ENCODE measurements around the gene PSME4. TPM values are rescaled to one million over a fixed set of nuclear protein-coding genes. Genes with fewer than 3 reads are reported as not detected.

The PSME4 gene
- total and polyA plus RNA-seq, 4 donors = 15.4 to 52.8 (median 28.4) TPM

DNA sequence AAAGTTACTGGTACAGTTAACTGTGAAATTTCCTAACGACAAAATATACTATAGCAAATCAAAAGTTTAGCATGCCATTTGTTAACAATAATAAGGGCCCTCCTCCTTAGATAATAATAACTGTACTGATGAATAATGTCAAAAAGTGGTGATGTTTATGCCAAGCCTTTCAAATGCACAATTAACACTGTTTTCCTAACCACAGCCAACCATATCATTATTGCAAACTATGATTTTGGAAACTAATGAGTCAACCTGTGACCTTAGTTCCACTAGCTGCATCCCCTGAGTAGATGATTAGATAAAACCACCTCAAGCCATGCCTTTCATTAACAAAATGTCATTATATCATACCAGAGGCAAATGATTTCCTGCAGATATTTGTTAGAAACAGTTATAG is 85.9 kb downstream of the PSME4 start (continued):
- TF ChIP-seq REST (IDR thresholded peaks at IDR 0.05) (no peak), HNF4G (IDR thresholded peaks at IDR 0.05) (no peak), FOXA1 (IDR thresholded peaks at IDR 0.05) (no peak)
- TF ChIP-seq, protein P1, sequence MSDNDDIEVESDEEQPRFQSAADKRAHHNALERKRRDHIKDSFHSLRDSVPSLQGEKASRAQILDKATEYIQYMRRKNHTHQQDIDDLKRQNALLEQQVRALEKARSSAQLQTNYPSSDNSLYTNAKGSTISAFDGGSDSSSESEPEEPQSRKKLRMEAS (IDR thresholded peaks at IDR 0.05) = no peak

GRCh38 chr2:53881986-53882385 is 88.8 kb downstream of the PSME4 start:
- Histone ChIP-seq H3K27ac (ENCODE audit: low read depth in 1 of 2, low read length in 2 of 2) (no peak overlapping the region), H3K36me3 (ENCODE audit: control insufficient read depth in 4 of 4, insufficient read depth in 3 of 4, low read depth in 1 of 4, low read length in 3 of 4) (peaks cover 8 to 48% (median 36%) of the 10 kb centered on the region in 4 donors), H3K4me1 (ENCODE audit: control insufficient read depth in 4 of 4, insufficient read depth in 4 of 4, low read length in 3 of 4) (no peaks in the 10 kb centered on the region), H3K4me3 (ENCODE audit: low read depth in 1 of 3, low read length in 3 of 3) (no peak overlapping the region), H3K27me3 (ENCODE audit: control insufficient read depth in 4 of 4, insufficient read depth in 4 of 4, low read length in 3 of 4) (no peaks in the 10 kb centered on the region), H3K9ac (ENCODE audit: low read depth in 1 of 2, low read length in 2 of 2) (no peak overlapping the region), H3K9me3 (ENCODE audit: control insufficient read depth in 4 of 4, low read length in 3 of 4) (no peaks in the 10 kb centered on the region)
- TF ChIP-seq ZBTB33 (IDR thresholded peaks at IDR 0.05) (no peak), RAD21 (IDR thresholded peaks at IDR 0.05) (no peak), EGR1 (IDR thresholded peaks at IDR 0.05; ENCODE audit: low read depth in 2 of 2) (no peak), TAF1 (conservative IDR thresholded peaks at IDR 0.05) (no peak), JUND (IDR thresholded peaks at IDR 0.05) (no peak), REST (IDR thresholded peaks at IDR 0.05) (no peak), HNF4G (IDR thresholded peaks at IDR 0.05) (no peak), YY1 (IDR thresholded peaks at IDR 0.05) (no peak), RXRA (IDR thresholded peaks at IDR 0.05) (no peak)
- DNase-seq (ENCODE audit: low spot score) = no peak

- no peak for DNase-seq (ENCODE audit: low spot score)
- H3K9ac ChIP-seq (ENCODE audit: low read depth in 1 of 2, low read length in 2 of 2) = no peak overlapping the region
- H3K4me3 ChIP-seq (ENCODE audit: low read depth in 1 of 3, low read length in 3 of 3) = no peak overlapping the region
- H3K9me3 ChIP-seq (ENCODE audit: control insufficient read depth in 4 of 4, low read length in 3 of 4) = no peaks in the 10 kb centered on the region
- H3K27ac ChIP-seq (ENCODE audit: low read depth in 1 of 2, low read length in 2 of 2) = no peak overlapping the region
- no peaks in the 10 kb centered on the region for H3K27me3 ChIP-seq (ENCODE audit: control insufficient read depth in 4 of 4, insufficient read depth in 4 of 4, low read length in 3 of 4)
- H3K36me3 ChIP-seq (ENCODE audit: control insufficient read depth in 4 of 4, insufficient read depth in 3 of 4, low read depth in 1 of 4, low read length in 3 of 4) = peaks cover 7 to 41% (median 30%) of the 10 kb centered on the region in 4 donors
- WGBS = 98% methylated on average over 2 of the region's 2 CpGs
- H3K4me1 ChIP-seq (ENCODE audit: control insufficient read depth in 4 of 4, insufficient read depth in 4 of 4, low read length in 3 of 4) = no peaks in the 10 kb centered on the region
- TF ChIP-seq HNF4G (IDR thresholded peaks at IDR 0.05) = no peak
- TF ChIP-seq, protein P2, sequence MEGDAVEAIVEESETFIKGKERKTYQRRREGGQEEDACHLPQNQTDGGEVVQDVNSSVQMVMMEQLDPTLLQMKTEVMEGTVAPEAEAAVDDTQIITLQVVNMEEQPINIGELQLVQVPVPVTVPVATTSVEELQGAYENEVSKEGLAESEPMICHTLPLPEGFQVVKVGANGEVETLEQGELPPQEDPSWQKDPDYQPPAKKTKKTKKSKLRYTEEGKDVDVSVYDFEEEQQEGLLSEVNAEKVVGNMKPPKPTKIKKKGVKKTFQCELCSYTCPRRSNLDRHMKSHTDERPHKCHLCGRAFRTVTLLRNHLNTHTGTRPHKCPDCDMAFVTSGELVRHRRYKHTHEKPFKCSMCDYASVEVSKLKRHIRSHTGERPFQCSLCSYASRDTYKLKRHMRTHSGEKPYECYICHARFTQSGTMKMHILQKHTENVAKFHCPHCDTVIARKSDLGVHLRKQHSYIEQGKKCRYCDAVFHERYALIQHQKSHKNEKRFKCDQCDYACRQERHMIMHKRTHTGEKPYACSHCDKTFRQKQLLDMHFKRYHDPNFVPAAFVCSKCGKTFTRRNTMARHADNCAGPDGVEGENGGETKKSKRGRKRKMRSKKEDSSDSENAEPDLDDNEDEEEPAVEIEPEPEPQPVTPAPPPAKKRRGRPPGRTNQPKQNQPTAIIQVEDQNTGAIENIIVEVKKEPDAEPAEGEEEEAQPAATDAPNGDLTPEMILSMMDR (IDR thresholded peaks at IDR 0.05; ENCODE audit: low read depth, low read length, missing input control) = no peak
- no peak for TF ChIP-seq TAF1 (conservative IDR thresholded peaks at IDR 0.05)
- no peak for TF ChIP-seq RAD21 (IDR thresholded peaks at IDR 0.05)
- no peak for TF ChIP-seq JUND (IDR thresholded peaks at IDR 0.05)
- no peak for TF ChIP-seq FOXA2 (IDR thresholded peaks at IDR 0.05)
- no peak for TF ChIP-seq REST (IDR thresholded peaks at IDR 0.05)
- TF ChIP-seq FOXA1 (IDR thresholded peaks at IDR 0.05) = no peak
- TF ChIP-seq HNF4A (conservative IDR thresholded peaks at IDR 0.05) = no peak
- TF ChIP-seq GABPA (IDR thresholded peaks at IDR 0.05 in 1 of 2, conservative IDR thresholded peaks at IDR 0.05 in 1 of 2) = no peak
These were observed 89.4 kb downstream of the PSME4 start for GRCh38 chr2:53881360-53881759.

Measured in liver (tissue), 9 donors.